Subcutaneous adipose tissue (tissue), 4 donors: ENCODE data around the gene OSBPL6. TPM values are rescaled to one million over a fixed set of nuclear protein-coding genes. Genes with fewer than 3 reads are reported as not detected.

Experiments
- total RNA-seq, 4 donors: library from RNA; depleted of rRNA; stranded (reverse); fragments of >200 nt; gene quantifications; one replicate each; pipeline ENCODE4 v1.1.0, GENCODE V29; 2016
- TF ChIP-seq, protein P1 (sequence below): fragments of 450-650 bp; IDR thresholded peaks from one replicate; pipeline ENCODE4 v1.5.1; 2016; ENCODE audit warnings: low read depth, mild to moderate bottlenecking, control low read depth, antibody characterized with exemption, moderate library complexity

The OSBPL6 gene
- total RNA-seq, 4 donors from 2014 or later: 0.68 to 2.1 (median 1.7) TPM

DNA sequence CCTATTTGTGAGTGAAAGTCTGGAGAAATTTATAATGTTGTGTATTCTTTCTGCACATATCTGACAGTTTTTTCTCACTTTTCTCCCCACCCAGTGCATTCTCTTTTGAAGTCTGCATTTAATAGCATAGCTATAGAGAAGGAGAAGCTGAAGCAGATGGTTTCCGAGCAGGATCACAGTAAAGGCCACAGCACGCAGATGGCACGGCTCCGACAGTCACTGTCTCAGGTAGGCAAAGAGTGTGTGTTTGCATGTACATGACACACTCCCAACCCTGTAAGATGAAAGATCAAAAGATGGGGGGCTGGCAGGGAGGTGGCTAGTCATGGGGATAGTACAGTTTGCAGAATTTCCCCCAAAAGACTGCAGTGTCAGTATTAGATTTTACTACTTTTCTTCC, 167.3 kb downstream of the OSBPL6 start:
- TF ChIP-seq, protein P1, sequence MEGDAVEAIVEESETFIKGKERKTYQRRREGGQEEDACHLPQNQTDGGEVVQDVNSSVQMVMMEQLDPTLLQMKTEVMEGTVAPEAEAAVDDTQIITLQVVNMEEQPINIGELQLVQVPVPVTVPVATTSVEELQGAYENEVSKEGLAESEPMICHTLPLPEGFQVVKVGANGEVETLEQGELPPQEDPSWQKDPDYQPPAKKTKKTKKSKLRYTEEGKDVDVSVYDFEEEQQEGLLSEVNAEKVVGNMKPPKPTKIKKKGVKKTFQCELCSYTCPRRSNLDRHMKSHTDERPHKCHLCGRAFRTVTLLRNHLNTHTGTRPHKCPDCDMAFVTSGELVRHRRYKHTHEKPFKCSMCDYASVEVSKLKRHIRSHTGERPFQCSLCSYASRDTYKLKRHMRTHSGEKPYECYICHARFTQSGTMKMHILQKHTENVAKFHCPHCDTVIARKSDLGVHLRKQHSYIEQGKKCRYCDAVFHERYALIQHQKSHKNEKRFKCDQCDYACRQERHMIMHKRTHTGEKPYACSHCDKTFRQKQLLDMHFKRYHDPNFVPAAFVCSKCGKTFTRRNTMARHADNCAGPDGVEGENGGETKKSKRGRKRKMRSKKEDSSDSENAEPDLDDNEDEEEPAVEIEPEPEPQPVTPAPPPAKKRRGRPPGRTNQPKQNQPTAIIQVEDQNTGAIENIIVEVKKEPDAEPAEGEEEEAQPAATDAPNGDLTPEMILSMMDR: no peak

DNA sequence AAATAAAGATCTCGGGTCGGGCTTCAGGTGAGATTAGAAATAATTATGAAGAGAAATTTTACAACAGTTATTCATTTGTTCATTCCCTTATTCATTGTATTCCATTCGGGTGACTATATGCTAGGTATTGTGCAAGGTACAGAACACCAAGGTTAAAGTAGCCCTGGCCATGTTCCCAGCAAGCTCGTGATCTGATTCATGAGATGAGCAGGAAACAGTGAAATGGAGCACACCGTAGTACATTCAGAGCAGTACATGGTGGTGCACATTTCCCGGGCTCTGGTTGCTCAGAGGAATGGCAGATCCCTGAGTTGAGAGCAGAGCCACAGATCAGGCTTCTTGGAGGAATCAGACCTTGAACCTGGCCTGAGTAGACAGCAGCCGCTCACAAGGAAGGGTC, 168.9 kb downstream of the OSBPL6 start:
- TF ChIP-seq, protein P1: no peak

DNA sequence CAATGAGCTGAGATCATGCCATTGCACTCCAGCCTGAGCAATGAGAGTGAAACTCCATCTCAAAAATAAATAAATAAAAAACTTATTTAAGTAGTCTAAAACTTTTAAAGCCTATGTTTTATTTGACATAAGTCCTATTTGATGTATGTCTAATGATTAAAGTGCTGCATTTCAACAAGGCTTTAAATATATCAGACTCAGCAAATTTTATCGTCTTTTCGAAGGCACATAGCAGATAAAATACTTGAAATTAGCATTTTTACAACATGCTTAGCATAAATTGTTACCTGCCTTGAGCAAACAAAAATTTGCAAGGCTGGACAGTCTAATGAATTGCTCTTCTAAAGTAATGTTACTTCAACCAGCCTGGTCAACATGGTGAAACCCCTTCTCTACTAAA, 170.8 kb downstream of the OSBPL6 start:
- TF ChIP-seq, protein P1: no peak

DNA sequence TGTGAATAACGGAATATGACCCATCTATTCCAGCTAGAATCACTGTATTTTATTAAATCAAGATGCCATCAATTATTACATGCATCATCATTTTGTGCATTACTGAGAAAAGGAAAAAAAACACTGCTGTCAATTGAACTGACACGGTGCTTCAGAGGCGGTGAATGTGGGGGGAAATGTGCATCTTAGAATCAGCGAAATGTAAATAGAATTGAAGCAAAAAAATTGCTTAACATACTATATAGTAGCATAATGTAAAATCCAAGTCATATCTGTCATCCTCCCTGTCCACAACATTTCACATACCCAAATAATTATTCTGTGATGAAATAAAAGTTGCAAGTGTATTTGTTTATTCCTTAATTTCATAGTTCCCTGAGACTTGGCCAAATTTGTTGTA, 172.1 kb downstream of the OSBPL6 start:
- TF ChIP-seq, protein P1: no peak

DNA sequence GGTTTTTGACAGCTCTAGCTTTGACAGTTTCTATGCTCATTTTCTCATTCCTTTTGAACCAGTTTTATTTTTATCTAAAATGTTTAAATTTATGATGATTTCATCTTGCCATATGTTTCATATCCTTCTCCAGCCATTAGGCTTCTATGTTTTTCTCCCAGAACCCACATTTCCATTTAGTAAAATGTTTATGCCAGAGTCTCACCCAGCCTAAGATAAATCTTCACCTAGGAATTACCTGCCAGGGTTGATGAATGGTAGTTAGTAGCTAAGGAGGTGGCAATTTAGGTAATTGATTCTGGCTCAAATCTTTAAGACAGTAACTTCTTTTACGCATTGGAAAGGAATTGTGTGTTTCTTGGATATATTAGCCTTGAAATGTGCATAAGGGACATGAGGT, 173.0 kb downstream of the OSBPL6 start:
- TF ChIP-seq, protein P1: no peak

DNA sequence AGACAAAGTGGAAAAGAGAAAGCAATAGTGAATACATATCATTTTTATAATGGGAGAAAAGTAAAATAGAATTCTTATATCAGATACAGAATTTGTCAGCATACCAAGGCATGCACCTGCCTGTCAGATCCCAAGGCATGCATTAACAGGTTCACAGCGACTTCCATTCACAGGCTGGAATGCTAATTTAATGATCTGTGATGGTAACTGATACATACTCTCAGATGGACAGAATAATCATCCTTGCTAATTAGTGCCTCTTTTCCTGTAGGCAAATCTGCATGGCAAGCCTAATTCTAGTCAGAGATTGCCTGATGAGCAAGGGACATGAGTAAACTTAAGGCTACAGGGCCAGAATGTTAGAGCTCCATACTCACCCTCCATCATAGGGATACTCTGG, 180.6 kb downstream of the OSBPL6 start:
- TF ChIP-seq, protein P1: no peak

DNA sequence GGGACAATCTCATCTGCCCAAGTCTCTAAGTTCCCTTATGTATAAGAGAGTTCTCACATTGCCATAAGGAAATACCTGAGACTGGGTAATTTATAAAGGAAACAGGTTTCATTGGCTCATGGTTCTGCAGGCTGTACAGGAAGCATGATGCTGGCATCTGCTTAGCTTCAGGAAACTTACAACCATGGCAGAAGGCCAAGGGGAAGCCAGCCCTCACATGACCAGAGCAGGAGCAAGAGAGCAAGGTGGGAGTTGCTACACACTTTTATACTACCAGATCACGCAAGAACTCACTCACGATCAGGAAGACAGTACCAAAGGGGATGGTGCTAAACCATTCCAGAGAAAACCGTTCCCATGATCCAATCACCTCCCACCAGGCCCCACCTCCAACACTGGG, 182.7 kb downstream of the OSBPL6 start:
- TF ChIP-seq, protein P1: no peak
